Right lobe of liver (tissue), 4 donors: ENCODE results near the gene FERMT1.

Experiments
- CTCF ChIP-seq, 4 donors: fragments of 200-600 bp in 3 of 4; fragments of 450-650 bp in 1 of 4; IDR thresholded peaks; one replicate each; pipeline versions ENCODE4 v1.5.1 to v1.8.0; 2016 to 2022; ENCODE audit warnings: antibody characterized with exemption in 4 of 4, mild to moderate bottlenecking in 2 of 4
- POLR2A ChIP-seq: fragments of 450-650 bp; IDR thresholded peaks from one replicate; pipeline ENCODE4 v1.6.1; 2017; ENCODE audit warnings: antibody characterized with exemption, mild to moderate bottlenecking
- donor health status: DM: no; HTN: no; CAD: no.
- donor health status: DM: no; HTN: no; CAD: no.
- donor health status: DM: no; HTN: yes; CAD: no.

- TF ChIP-seq CTCF (IDR thresholded peaks at IDR 0.05) (no peak), POLR2A (no peak)
Observed at GRCh38 chr20:6152777-6153176, 29.9 kb upstream of the FERMT1 start.
